H1 (cell line): ENCODE measurements around the gene ARNT2. TPM values are rescaled to one million over a fixed set of nuclear protein-coding genes. Genes with fewer than 3 reads are reported as not detected.

Experiments
- CTCF ChIA-PET: fragments of 300-600 bp; sonication (Branson Sonifier 250); formaldehyde crosslinking; loops from one replicate; lab custom pipeline; 2021; ENCODE audit not compliant: partially characterized antibody; lab: Charles Lee
- POLR2A ChIA-PET: fragments of 300-600 bp; sonication (Branson Sonifier 250); formaldehyde crosslinking; loops from one replicate; lab custom pipeline; 2021; ENCODE audit warnings: inconsistent platforms; ENCODE audit not compliant: partially characterized antibody; lab: Charles Lee
- DNase-seq, 2 experiments: peaks; one replicate each; pipeline versions ENCODE4 v3.0.0 to v3.0.0-alpha.2; 2010 to 2022; ENCODE audit warnings: low spot score in 2 of 2, low read depth in 1 of 2, mixed read lengths in 1 of 2
- FAIRE-seq: peaks from 2 replicates; lab custom pipeline; 2011; peaks lifted over from hg19 to GRCh38; lab: Jason Lieb, UNC
- H2AFZ ChIP-seq: 2 replicates; pipeline ENCODE4 v1.8.1; 2012; ENCODE audit warnings: low read length, inconsistent platforms
- H2AK5ac ChIP-seq: 2 replicates; pipeline ENCODE4 v1.6.1; 2013; ENCODE audit warnings: low read depth, low read length
- H2BK120ac ChIP-seq: replicated peaks from 2 replicates; pipeline ENCODE3; 2013; ENCODE audit warnings: low read depth, low read length, inconsistent platforms
- H2BK12ac ChIP-seq: 2 replicates; pipeline ENCODE4 v1.6.1; 2013; ENCODE audit warnings: low read depth, low read length
- H2BK15ac ChIP-seq: 2 replicates; pipeline ENCODE4 v1.6.1; 2013; ENCODE audit warnings: low read length
- H2BK20ac ChIP-seq: 2 replicates; pipeline ENCODE4 v1.6.1; 2013; ENCODE audit warnings: low read length
- H2BK5ac ChIP-seq: 2 replicates; pipeline ENCODE4 v1.6.1; 2013; ENCODE audit warnings: low read depth, low read length
- H3K14ac ChIP-seq: 2 replicates; pipeline ENCODE4 v1.6.1; 2013; ENCODE audit warnings: inconsistent platforms; ENCODE audit not compliant: insufficient read length
- H3K18ac ChIP-seq: 2 replicates; pipeline ENCODE4 v1.6.1; 2013; ENCODE audit warnings: low read length; ENCODE audit errors: extremely low read depth
- H3K23ac ChIP-seq: 2 replicates; pipeline ENCODE4 v1.6.1; 2013; ENCODE audit warnings: inconsistent platforms; ENCODE audit not compliant: insufficient read length
- H3K23me2 ChIP-seq: 2 replicates; pipeline ENCODE4 v1.6.1; 2013; ENCODE audit warnings: low read depth, low read length
- H3K27ac ChIP-seq: 2 replicates; pipeline ENCODE4 v1.6.1; 2011; ENCODE audit warnings: low read depth, low read length, inconsistent platforms
- H3K27me3 ChIP-seq, 4 experiments: replicated peaks in 1 of 4; 1 replicate in 1 of 4; 2 replicates in 3 of 4; pipeline versions ENCODE4 v1.6.1 to v1.8.1; 2011 to 2013; ENCODE audit warnings: low read length in 3 of 4, mild to moderate bottlenecking in 3 of 4, inconsistent platforms in 2 of 4, mixed read lengths in 2 of 4, moderate library complexity in 1 of 4; ENCODE audit not compliant: control insufficient read depth in 3 of 4, insufficient read depth in 3 of 4; ENCODE audit errors: extremely low read depth in 1 of 4
- H3K36me3 ChIP-seq, 4 experiments: 2 replicates each; pipeline versions ENCODE4 v1.6.1 to v1.8.1; 2011 to 2013; ENCODE audit warnings: mild to moderate bottlenecking in 4 of 4, low read length in 3 of 4, moderate library complexity in 2 of 4, control low read depth in 1 of 4, inconsistent platforms in 1 of 4; ENCODE audit not compliant: insufficient read depth in 4 of 4, control insufficient read depth in 2 of 4
- H3K4ac ChIP-seq: replicated peaks from 2 replicates; pipeline ENCODE3; 2013; ENCODE audit warnings: low read length, low read depth, mixed read lengths, inconsistent platforms; ENCODE audit not compliant: insufficient read length
- H3K4me1 ChIP-seq, 4 experiments: replicated peaks in 1 of 4; 1 replicate in 1 of 4; 2 replicates in 3 of 4; pipeline versions ENCODE4 v1.6.1 to v1.8.1; 2011 to 2013; ENCODE audit warnings: low read length in 3 of 4, inconsistent platforms in 2 of 4, mixed read lengths in 1 of 4; ENCODE audit not compliant: insufficient read depth in 4 of 4, control insufficient read depth in 3 of 4
- H3K4me2 ChIP-seq, 2 experiments: 2 replicates each; pipeline versions ENCODE4 v1.6.1 to v1.8.1; 2011 to 2013; ENCODE audit warnings: low read depth in 2 of 2, low read length in 2 of 2, control low read depth in 1 of 2, inconsistent platforms in 1 of 2, mild to moderate bottlenecking in 1 of 2; ENCODE audit not compliant: insufficient read depth in 1 of 2
- H3K4me3 ChIP-seq, 4 experiments: fragments of 200-600, 300-600 bp in 1 of 4; sonication (generic), shearing (Covaris generic), sonication (Bioruptor Twin) in 1 of 4; 2 replicates each; pipeline versions ENCODE4 v1.5.1 to v1.8.1; 2011 to 2016; ENCODE audit warnings: low read length in 4 of 4, low read depth in 3 of 4, control low read depth in 2 of 4, inconsistent platforms in 2 of 4, mild to moderate bottlenecking in 2 of 4, mixed read lengths in 1 of 4, moderate library complexity in 1 of 4; ENCODE audit not compliant: insufficient read depth in 2 of 4; ENCODE audit errors: extremely low read depth in 1 of 4
- H3K56ac ChIP-seq: replicated peaks from 2 replicates; pipeline ENCODE3; 2013; ENCODE audit warnings: low read depth, mild to moderate bottlenecking, mixed read lengths, low read length, inconsistent platforms; ENCODE audit not compliant: insufficient read length
- H3K79me1 ChIP-seq: 2 replicates; pipeline ENCODE4 v1.6.1; 2013; ENCODE audit warnings: low read depth, low read length, control low read depth
- H3K79me2 ChIP-seq, 2 experiments: 2 replicates each; pipeline versions ENCODE4 v1.6.1 to v1.8.1; 2012 to 2013; ENCODE audit warnings: low read length in 2 of 2, mild to moderate bottlenecking in 2 of 2, inconsistent platforms in 1 of 2; ENCODE audit not compliant: insufficient read depth in 2 of 2, control insufficient read depth in 1 of 2
- H3K9ac ChIP-seq, 4 experiments: replicated peaks in 1 of 4; 1 replicate in 1 of 4; 2 replicates in 3 of 4; pipeline versions ENCODE4 v1.6.1 to v1.8.1; 2011 to 2013; ENCODE audit warnings: low read depth in 3 of 4, low read length in 3 of 4, control low read depth in 2 of 4, mild to moderate bottlenecking in 2 of 4, moderate library complexity in 2 of 4, inconsistent platforms in 1 of 4; ENCODE audit errors: extremely low read depth in 1 of 4
- H3K9me3 ChIP-seq, 2 experiments: 2 replicates each; pipeline versions ENCODE4 v1.6.1 to v1.8.1; 2012 to 2013; ENCODE audit warnings: mild to moderate bottlenecking in 2 of 2, moderate library complexity in 2 of 2, control low read depth in 1 of 2, inconsistent platforms in 1 of 2, low read depth in 1 of 2, low read length in 1 of 2, mixed read lengths in 1 of 2; ENCODE audit not compliant: insufficient read depth in 2 of 2
- H4K20me1 ChIP-seq, 2 experiments: replicated peaks in 1 of 2; 2 replicates each; pipeline versions ENCODE3 to v1.8.1; 2011 to 2013; ENCODE audit warnings: inconsistent platforms in 2 of 2, low read length in 2 of 2, mild to moderate bottlenecking in 1 of 2; ENCODE audit not compliant: insufficient read depth in 2 of 2, control insufficient read depth in 1 of 2
- H4K5ac ChIP-seq: 2 replicates; pipeline ENCODE4 v1.6.1; 2013; ENCODE audit warnings: low read length, low read depth, mixed read lengths, inconsistent platforms; ENCODE audit not compliant: insufficient read length
- H4K8ac ChIP-seq: 2 replicates; pipeline ENCODE4 v1.8.0; 2013; ENCODE audit warnings: mild to moderate bottlenecking, moderate library complexity, low read length, inconsistent platforms; ENCODE audit not compliant: insufficient read depth; ENCODE audit errors: extremely low read depth
- H4K91ac ChIP-seq: replicated peaks from 2 replicates; pipeline ENCODE3; 2013; ENCODE audit warnings: low read length, mixed read lengths, inconsistent platforms; ENCODE audit not compliant: insufficient read length
- GTF2F1 ChIP-seq: IDR thresholded peaks from 2 replicates; pipeline ENCODE4 v1.6.1; 2012; ENCODE audit warnings: low read depth, low read length, improper control_type of control experiment, borderline replicate concordance
- HDAC6 ChIP-seq: IDR thresholded peaks from one replicate; pipeline ENCODE4 v1.7.1; 2012; ENCODE audit warnings: low read depth, mild to moderate bottlenecking, inconsistent platforms, low read length, moderate library complexity
- KDM1A ChIP-seq: fragments of 200-600, 300-600 bp; sonication (generic); IDR thresholded peaks from 2 replicates; pipeline ENCODE4 v1.7.1; 2016; ENCODE audit warnings: mild to moderate bottlenecking, low read length, borderline replicate concordance
- SAP30 ChIP-seq: fragments of 300-600 bp; sonication (generic); IDR thresholded peaks from 2 replicates; pipeline ENCODE4 v1.7.1; 2012; ENCODE audit warnings: low read length, moderate library complexity, mild to moderate bottlenecking, inconsistent platforms; ENCODE audit not compliant: insufficient read depth, insufficient replicate concordance
- SP2 ChIP-seq: IDR thresholded peaks from 2 replicates; pipeline ENCODE4 v1.6.1; 2012; ENCODE audit warnings: mild to moderate bottlenecking, low read length, inconsistent platforms
- SUZ12 ChIP-seq: fragments of 200-600 bp; sonication (generic); IDR thresholded peaks from 2 replicates; pipeline ENCODE4 v1.6.1; 2012; ENCODE audit warnings: mild to moderate bottlenecking, inconsistent platforms, low read length, moderate library complexity, mixed read lengths
- TBP ChIP-seq: IDR thresholded peaks from 2 replicates; pipeline ENCODE4 v1.6.1; 2011; ENCODE audit warnings: low read depth, low read length, improper control_type of control experiment
- TCF12 ChIP-seq: IDR thresholded peaks from 2 replicates; pipeline ENCODE4 v1.6.1; 2011; ENCODE audit warnings: low read depth, mild to moderate bottlenecking, low read length
- WGBS, 2 experiments: shearing (Covaris generic) in 1 of 2; methylation state at CpG; one replicate each; pipeline versions ENCODE4 v1.1.6 to v1.1.7; 2013 to 2015; ENCODE audit warnings: low lambda C conversion rate in 2 of 2, mixed read lengths in 2 of 2, inconsistent platforms in 1 of 2, low coverage in 1 of 2, missing lambda C conversion rate in 1 of 2; ENCODE audit not compliant: insufficient replicate concordance in 2 of 2, insufficient coverage in 1 of 2, insufficient read length in 1 of 2; ENCODE audit errors: extremely low coverage in 1 of 2, missing lambda C conversion rate in 1 of 2; 5-methylcytosine and 5-hydroxymethylcytosine counted together
- polyA plus RNA-seq, 7 experiments: library from polyadenylated mRNA; depleted of rRNA in 3 of 7; stranded (reverse) in 5 of 7; unstranded in 2 of 7; fragments of >200 nt in 5 of 7; fragments of 200-250 nt in 2 of 7; gene quantifications; 1 replicate in 5 of 7; 2 replicates in 1 of 7; 4 replicates in 1 of 7; pipeline versions ENCODE4 v1.2.1 to v1.2.3, GENCODE V29; 2011 to 2013; ENCODE audit warnings: missing spikeins in 2 of 7, mixed read lengths in 2 of 7
- total RNA-seq: library from RNA; stranded (reverse); fragmentation: NEBNext Ultra II Directional; extraction: Animal tissue kit (Norgen Biotek cat#: 25700); gene quantifications from 2 replicates; pipeline ENCODE4 v1.2.1, GENCODE V29; 2021
- TF ChIP-seq, protein P1 (sequence below): IDR thresholded peaks from 2 replicates; pipeline ENCODE4 v1.6.1; 2011; ENCODE audit warnings: low read length, improper control_type of control experiment
- TF ChIP-seq, protein P2 (sequence below): IDR thresholded peaks from 2 replicates; pipeline ENCODE4 v1.6.1; 2012; ENCODE audit warnings: inconsistent platforms
- TF ChIP-seq, protein P3 (sequence below): IDR thresholded peaks from 2 replicates; pipeline ENCODE4 v1.6.1; 2012; ENCODE audit warnings: low read length, inconsistent platforms

The ARNT2 gene
- total and polyA plus RNA-seq, 2 of the 8 experiments (the other 6 are each of a cell fraction or from before 2014, with no cell fraction given): 9.5 to 14.6 TPM

DNA sequence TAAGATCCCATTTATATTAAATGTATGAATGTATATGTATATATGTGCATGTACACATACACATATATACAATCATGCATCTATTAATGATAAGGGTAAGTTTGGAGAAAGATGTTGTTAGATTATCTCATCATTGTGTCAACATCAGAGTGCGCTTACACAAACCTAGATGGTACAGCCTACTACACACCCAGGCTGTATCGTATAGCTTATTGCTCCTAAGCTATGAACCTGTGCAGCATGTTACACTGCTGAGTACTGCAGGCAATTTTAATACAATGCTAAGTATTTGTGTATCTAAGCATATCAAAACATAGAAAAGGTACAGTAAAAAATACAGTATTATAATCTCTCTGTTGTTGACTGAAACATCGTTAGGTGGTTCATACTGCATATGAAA lies 233.6 kb downstream of the ARNT2 start:
- H2AK5ac ChIP-seq: no peak overlapping the region
- H3K56ac ChIP-seq: no peak overlapping the region
- H3K4me2 ChIP-seq: no peak overlapping the region
- no peaks in the 10 kb centered on the region for H3K79me2 ChIP-seq
- no peak overlapping the region for H3K4me3 ChIP-seq
- WGBS, 2 experiments: 65% methylated on average over 3 of the region's 3 CpGs; no CpG with 5 or more reads in 1 of the 2 experiments
- H2BK12ac ChIP-seq: no peak overlapping the region
- no peak for FAIRE-seq
- ChIA-PET POLR2A (no interaction called here), CTCF (interaction anchor here (2.7 kb wide), 1 partner anchor 140 kb away, joined by 8 read pairs; no protein-coding TSS in a partner anchor)
- no peak overlapping the region for H3K18ac ChIP-seq
- no peak overlapping the region for H3K4ac ChIP-seq
- no peak overlapping the region for H2BK15ac ChIP-seq
- no peak overlapping the region for H3K14ac ChIP-seq
- no peaks in the 10 kb centered on the region for H3K27me3 ChIP-seq
- H3K4me1 ChIP-seq: no peaks in the 10 kb centered on the region; a peak in 1 of 7 replicates
- no peak overlapping the region for H2BK5ac ChIP-seq
- no peak overlapping the region for H3K23ac ChIP-seq
- H2BK20ac ChIP-seq: no peak overlapping the region
- H2AFZ ChIP-seq: no peak overlapping the region
- no peak overlapping the region for H4K5ac ChIP-seq
- no peak for DNase-seq
- H3K9me3 ChIP-seq: peaks cover 8 to 12% of the 10 kb centered on the region in 2 experiments; a peak in 3 of 4 replicates
- H3K9ac ChIP-seq: no peak overlapping the region
- no peak overlapping the region for H2BK120ac ChIP-seq
- H3K36me3 ChIP-seq: no peaks in the 10 kb centered on the region
- H4K91ac ChIP-seq: no peak overlapping the region
- H4K20me1 ChIP-seq: no peaks in the 10 kb centered on the region
- H3K79me1 ChIP-seq: no peaks in the 10 kb centered on the region
- no peak overlapping the region for H4K8ac ChIP-seq
- no peaks in the 10 kb centered on the region for H3K23me2 ChIP-seq
- H3K27ac ChIP-seq: no peak overlapping the region
- TF ChIP-seq, protein P1, sequence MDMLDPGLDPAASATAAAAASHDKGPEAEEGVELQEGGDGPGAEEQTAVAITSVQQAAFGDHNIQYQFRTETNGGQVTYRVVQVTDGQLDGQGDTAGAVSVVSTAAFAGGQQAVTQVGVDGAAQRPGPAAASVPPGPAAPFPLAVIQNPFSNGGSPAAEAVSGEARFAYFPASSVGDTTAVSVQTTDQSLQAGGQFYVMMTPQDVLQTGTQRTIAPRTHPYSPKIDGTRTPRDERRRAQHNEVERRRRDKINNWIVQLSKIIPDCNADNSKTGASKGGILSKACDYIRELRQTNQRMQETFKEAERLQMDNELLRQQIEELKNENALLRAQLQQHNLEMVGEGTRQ: no peak
- TF ChIP-seq SP2 (no peak), SAP30 (no peak), KDM1A (no peak), TBP (no peak), TCF12 (no peak), GTF2F1 (no peak), HDAC6 (no peak), SUZ12 (no peak)
- TF ChIP-seq, protein P2, sequence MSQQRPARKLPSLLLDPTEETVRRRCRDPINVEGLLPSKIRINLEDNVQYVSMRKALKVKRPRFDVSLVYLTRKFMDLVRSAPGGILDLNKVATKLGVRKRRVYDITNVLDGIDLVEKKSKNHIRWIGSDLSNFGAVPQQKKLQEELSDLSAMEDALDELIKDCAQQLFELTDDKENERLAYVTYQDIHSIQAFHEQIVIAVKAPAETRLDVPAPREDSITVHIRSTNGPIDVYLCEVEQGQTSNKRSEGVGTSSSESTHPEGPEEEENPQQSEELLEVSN: no peak
- TF ChIP-seq, protein P3, sequence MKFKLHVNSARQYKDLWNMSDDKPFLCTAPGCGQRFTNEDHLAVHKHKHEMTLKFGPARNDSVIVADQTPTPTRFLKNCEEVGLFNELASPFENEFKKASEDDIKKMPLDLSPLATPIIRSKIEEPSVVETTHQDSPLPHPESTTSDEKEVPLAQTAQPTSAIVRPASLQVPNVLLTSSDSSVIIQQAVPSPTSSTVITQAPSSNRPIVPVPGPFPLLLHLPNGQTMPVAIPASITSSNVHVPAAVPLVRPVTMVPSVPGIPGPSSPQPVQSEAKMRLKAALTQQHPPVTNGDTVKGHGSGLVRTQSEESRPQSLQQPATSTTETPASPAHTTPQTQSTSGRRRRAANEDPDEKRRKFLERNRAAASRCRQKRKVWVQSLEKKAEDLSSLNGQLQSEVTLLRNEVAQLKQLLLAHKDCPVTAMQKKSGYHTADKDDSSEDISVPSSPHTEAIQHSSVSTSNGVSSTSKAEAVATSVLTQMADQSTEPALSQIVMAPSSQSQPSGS: no peak
